H9 (cell line): Measurements from ENCODE around the gene GABRD. TPM values are rescaled to one million over a fixed set of nuclear protein-coding genes. Genes with fewer than 3 reads are reported as not detected.

ENCODE experiments used
- DNase-seq: peaks from one replicate; pipeline ENCODE4 v3.0.0-alpha.2; 2017
- H2AFZ ChIP-seq: one replicate; pipeline ENCODE4 v1.6.1; 2013; ENCODE audit warnings: mild to moderate bottlenecking, low read length, control low read depth, moderate library complexity
- H2AK5ac ChIP-seq: 2 replicates; pipeline ENCODE4 v1.6.1; 2013; ENCODE audit warnings: low read length, control low read depth, mixed read lengths; ENCODE audit not compliant: insufficient read length
- H2BK120ac ChIP-seq: one replicate; pipeline ENCODE4 v1.6.1; 2013; ENCODE audit warnings: low read depth, mild to moderate bottlenecking, low read length, control low read depth, inconsistent platforms; ENCODE audit not compliant: poor library complexity, severe bottlenecking
- H2BK12ac ChIP-seq: 2 replicates; pipeline ENCODE4 v1.6.1; 2013; ENCODE audit warnings: low read length, control low read depth, mixed read lengths, low read depth; ENCODE audit not compliant: insufficient read length
- H2BK15ac ChIP-seq: 2 replicates; pipeline ENCODE4 v1.6.1; 2013; ENCODE audit warnings: low read depth, low read length, control low read depth
- H2BK20ac ChIP-seq: one replicate; pipeline ENCODE4 v1.6.1; 2013; ENCODE audit warnings: low read depth, mild to moderate bottlenecking, low read length, control low read depth, inconsistent platforms; ENCODE audit not compliant: poor library complexity, severe bottlenecking
- H2BK5ac ChIP-seq: 2 replicates; pipeline ENCODE4 v1.6.1; 2013; ENCODE audit warnings: low read length, control low read depth, mixed read lengths; ENCODE audit not compliant: insufficient read length
- H3K14ac ChIP-seq: 2 replicates; pipeline ENCODE4 v1.6.1; 2013; ENCODE audit warnings: low read length, control low read depth; ENCODE audit not compliant: insufficient read depth
- H3K18ac ChIP-seq: 2 replicates; pipeline ENCODE4 v1.6.1; 2013; ENCODE audit warnings: low read depth, mild to moderate bottlenecking, mixed read lengths, low read length, control low read depth; ENCODE audit not compliant: insufficient read length
- H3K23ac ChIP-seq: 2 replicates; pipeline ENCODE4 v1.6.1; 2013; ENCODE audit warnings: low read length, control low read depth, mixed read lengths, low read depth; ENCODE audit not compliant: insufficient read length
- H3K23me2 ChIP-seq: 2 replicates; pipeline ENCODE4 v1.6.1; 2013; ENCODE audit warnings: low read depth, mild to moderate bottlenecking, mixed read lengths, low read length, control low read depth; ENCODE audit not compliant: insufficient read length, poor library complexity, severe bottlenecking
- H3K27ac ChIP-seq: 2 replicates; pipeline ENCODE4 v1.5.1; 2013; ENCODE audit warnings: low read length, control low read depth, mixed read lengths, low read depth; ENCODE audit not compliant: insufficient read length
- H3K27me3 ChIP-seq: 2 replicates; pipeline ENCODE4 v1.6.1; 2013; ENCODE audit warnings: low read length, control low read depth, inconsistent platforms; ENCODE audit not compliant: insufficient read depth
- H3K4ac ChIP-seq: 2 replicates; pipeline ENCODE4 v1.6.1; 2013; ENCODE audit warnings: low read depth, mild to moderate bottlenecking, control low read depth, inconsistent platforms, low read length, moderate library complexity
- H3K4me1 ChIP-seq: 2 replicates; pipeline ENCODE4 v1.6.1; 2013; ENCODE audit warnings: low read length, control low read depth, inconsistent platforms; ENCODE audit not compliant: insufficient read depth
- H3K4me2 ChIP-seq: 2 replicates; pipeline ENCODE4 v1.6.1; 2013; ENCODE audit warnings: low read length, control low read depth, mixed read lengths; ENCODE audit not compliant: insufficient read length, insufficient read depth
- H3K56ac ChIP-seq: 2 replicates; pipeline ENCODE4 v1.6.1; 2013; ENCODE audit warnings: low read depth, mild to moderate bottlenecking, mixed read lengths, low read length, control low read depth; ENCODE audit not compliant: insufficient read length
- H3K79me1 ChIP-seq: 2 replicates; pipeline ENCODE4 v1.6.1; 2013; ENCODE audit warnings: low read depth, mild to moderate bottlenecking, moderate library complexity, low read length, control low read depth, inconsistent platforms; ENCODE audit not compliant: insufficient read depth, poor library complexity, severe bottlenecking
- H3K79me2 ChIP-seq: 2 replicates; pipeline ENCODE4 v1.6.1; 2013; ENCODE audit warnings: low read length, control low read depth, inconsistent platforms; ENCODE audit not compliant: insufficient read depth
- H3K9ac ChIP-seq: 2 replicates; pipeline ENCODE4 v1.6.1; 2013; ENCODE audit warnings: low read length, control low read depth, mixed read lengths; ENCODE audit not compliant: insufficient read length; ENCODE audit errors: extremely low read depth
- H3K9me3 ChIP-seq: one replicate; pipeline ENCODE4 v1.6.1; 2013; ENCODE audit warnings: low read depth, low read length, inconsistent platforms; ENCODE audit not compliant: control insufficient read depth
- H3T11ph ChIP-seq: one replicate; pipeline ENCODE4 v1.6.1; 2013; ENCODE audit warnings: mild to moderate bottlenecking, low read length, control low read depth, inconsistent platforms
- H4K20me1 ChIP-seq: one replicate; pipeline ENCODE4 v1.6.1; 2013; ENCODE audit not compliant: control insufficient read depth, insufficient read length, insufficient read depth
- H4K5ac ChIP-seq: 2 replicates; pipeline ENCODE4 v1.6.1; 2013; ENCODE audit warnings: low read depth, mild to moderate bottlenecking, mixed read lengths, low read length, control low read depth; ENCODE audit not compliant: insufficient read length
- H4K8ac ChIP-seq: replicated peaks from 2 replicates; pipeline ENCODE4 v1.6.1; 2013; ENCODE audit warnings: low read length, control low read depth, mixed read lengths, low read depth; ENCODE audit not compliant: insufficient read length
- H4K91ac ChIP-seq: 2 replicates; pipeline ENCODE4 v1.6.1; 2013; ENCODE audit warnings: low read depth, mild to moderate bottlenecking, moderate library complexity, mixed read lengths, low read length, control low read depth; ENCODE audit not compliant: insufficient read length
- H3K27ac Mint-ChIP-seq, 3 experiments: 2 replicates in 2 of 3; 3 replicates in 1 of 3; pipeline ENCODE4 v1.8.0; 2020 to 2021; ENCODE audit warnings: mixed read lengths in 3 of 3, mild to moderate bottlenecking in 1 of 3, moderate library complexity in 1 of 3
- H3K27me3 Mint-ChIP-seq: 2 replicates; pipeline ENCODE4 v1.8.0; 2021; ENCODE audit warnings: low read depth, mild to moderate bottlenecking, moderate library complexity, mixed read lengths
- H3K36me3 Mint-ChIP-seq, 3 experiments: 2 replicates in 2 of 3; 3 replicates in 1 of 3; pipeline ENCODE4 v1.8.0; 2020 to 2021; ENCODE audit warnings: low read depth in 3 of 3, mixed read lengths in 3 of 3; ENCODE audit not compliant: insufficient read depth in 1 of 3
- H3K4me1 Mint-ChIP-seq, 2 experiments: 2 replicates each; pipeline ENCODE4 v1.8.0; 2020; ENCODE audit warnings: mixed read lengths in 2 of 2
- H3K4me3 Mint-ChIP-seq, 2 experiments: 2 replicates in 1 of 2; 3 replicates in 1 of 2; pipeline ENCODE4 v1.8.0; 2020 to 2021; ENCODE audit warnings: mild to moderate bottlenecking in 2 of 2, mixed read lengths in 2 of 2, moderate library complexity in 1 of 2
- H3K9me3 Mint-ChIP-seq, 2 experiments: 2 replicates in 1 of 2; 3 replicates in 1 of 2; pipeline ENCODE4 v1.8.0; 2020; ENCODE audit warnings: mild to moderate bottlenecking in 2 of 2, mixed read lengths in 2 of 2, moderate library complexity in 1 of 2
- WGBS: extraction: QIAGEN DNeasy Blood & Tissue Kit; methylation state at CpG from one replicate; pipeline ENCODE4 v1.1.7; 2013; ENCODE audit warnings: missing lambda C conversion rate, low lambda C conversion rate, mixed read lengths; ENCODE audit not compliant: insufficient read length; ENCODE audit errors: extremely low coverage; 5-methylcytosine and 5-hydroxymethylcytosine counted together
- total RNA-seq: library from RNA; stranded (reverse); gene quantifications from 2 replicates; pipeline ENCODE4 v1.2.1, GENCODE V29; 2021
- TF ChIP-seq, protein P1 (sequence below): fragments of 200-600 bp; sonication (generic); conservative IDR thresholded peaks from 3 replicates; pipeline ENCODE4 v1.8.0; 2021; ENCODE audit warnings: antibody characterized with exemption, mild to moderate bottlenecking

Gene GABRD
- total RNA-seq, 1 experiment from 2014 or later: 0.59 TPM

DNA sequence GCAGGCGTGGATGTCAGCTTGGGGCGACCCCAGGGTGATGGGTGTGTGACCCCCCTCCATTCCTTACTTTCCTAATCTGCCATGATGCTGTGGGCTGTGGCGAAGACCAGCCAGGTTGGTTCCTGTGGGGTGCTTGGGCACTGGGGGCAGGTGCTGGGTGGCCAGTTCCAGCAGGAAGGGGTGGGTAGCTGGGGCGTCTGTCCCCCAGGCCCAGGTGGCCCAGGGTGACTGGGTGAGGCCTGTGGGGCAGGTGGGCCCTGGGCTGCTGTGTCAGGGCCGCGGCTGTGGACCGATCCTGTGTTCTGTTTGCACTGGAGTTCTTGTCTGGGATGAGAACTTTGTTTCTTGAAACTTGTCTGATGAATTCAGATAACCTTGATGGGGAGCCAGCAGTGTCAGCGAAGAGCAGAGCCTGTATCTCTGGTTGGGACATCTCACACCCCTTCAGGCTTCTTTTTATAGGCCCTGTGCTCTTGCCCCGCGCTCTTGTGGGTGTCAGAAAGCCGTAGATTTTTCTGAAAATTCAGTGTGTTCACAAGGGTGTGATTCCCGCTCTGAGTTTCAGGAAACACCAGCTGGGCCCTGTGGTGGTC lies 34.7 kb downstream of the GABRD start:
- Mint-ChIP-seq H3K9me3 (no peaks in the 10 kb centered on the region; a peak in 1 of 5 replicates), H3K4me3 (no peak overlapping the region), H3K4me1 (peaks cover 9 to 10% of the 10 kb centered on the region in 2 experiments), H3K36me3 (peaks cover 6 to 30% (median 23%) of the 10 kb centered on the region in 3 experiments), H3K27me3 (peaks cover 3% of the 10 kb centered on the region), H3K27ac (peak overlapping the region in 1 of 3 experiments; percentile 63; a peak in 2 of 7 replicates)
- no peak overlapping the region for H2AK5ac ChIP-seq
- H2BK12ac ChIP-seq: no peak overlapping the region
- H2BK20ac ChIP-seq: no peak overlapping the region
- no peak for DNase-seq
- no peak overlapping the region for H3K14ac ChIP-seq
- no peak overlapping the region for H3K23ac ChIP-seq
- no peaks in the 10 kb centered on the region for H3K79me1 ChIP-seq
- H4K5ac ChIP-seq: no peak overlapping the region
- H3K9me3 ChIP-seq: no peaks in the 10 kb centered on the region
- no peak overlapping the region for H3T11ph ChIP-seq
- no peaks in the 10 kb centered on the region; the same call in 1 of the 2 replicates for H3K4me1 ChIP-seq
- no peak overlapping the region for H3K56ac ChIP-seq
- TF ChIP-seq, protein P1, sequence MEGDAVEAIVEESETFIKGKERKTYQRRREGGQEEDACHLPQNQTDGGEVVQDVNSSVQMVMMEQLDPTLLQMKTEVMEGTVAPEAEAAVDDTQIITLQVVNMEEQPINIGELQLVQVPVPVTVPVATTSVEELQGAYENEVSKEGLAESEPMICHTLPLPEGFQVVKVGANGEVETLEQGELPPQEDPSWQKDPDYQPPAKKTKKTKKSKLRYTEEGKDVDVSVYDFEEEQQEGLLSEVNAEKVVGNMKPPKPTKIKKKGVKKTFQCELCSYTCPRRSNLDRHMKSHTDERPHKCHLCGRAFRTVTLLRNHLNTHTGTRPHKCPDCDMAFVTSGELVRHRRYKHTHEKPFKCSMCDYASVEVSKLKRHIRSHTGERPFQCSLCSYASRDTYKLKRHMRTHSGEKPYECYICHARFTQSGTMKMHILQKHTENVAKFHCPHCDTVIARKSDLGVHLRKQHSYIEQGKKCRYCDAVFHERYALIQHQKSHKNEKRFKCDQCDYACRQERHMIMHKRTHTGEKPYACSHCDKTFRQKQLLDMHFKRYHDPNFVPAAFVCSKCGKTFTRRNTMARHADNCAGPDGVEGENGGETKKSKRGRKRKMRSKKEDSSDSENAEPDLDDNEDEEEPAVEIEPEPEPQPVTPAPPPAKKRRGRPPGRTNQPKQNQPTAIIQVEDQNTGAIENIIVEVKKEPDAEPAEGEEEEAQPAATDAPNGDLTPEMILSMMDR: no peak
- H3K9ac ChIP-seq: no peak overlapping the region
- H3K18ac ChIP-seq: no peak overlapping the region
- no peaks in the 10 kb centered on the region for H4K20me1 ChIP-seq
- no peak overlapping the region for H4K91ac ChIP-seq
- WGBS: no CpG with 5 or more reads among the region's 12 CpGs
- H2BK120ac ChIP-seq: no peak overlapping the region
- H3K4ac ChIP-seq: no peak overlapping the region
- no peak overlapping the region for H4K8ac ChIP-seq
- H3K23me2 ChIP-seq: peaks cover 7% of the 10 kb centered on the region
- no peak overlapping the region for H2BK5ac ChIP-seq
- H2AFZ ChIP-seq: no peak overlapping the region
- no peaks in the 10 kb centered on the region for H3K27me3 ChIP-seq
- no peak overlapping the region for H2BK15ac ChIP-seq
- H3K27ac ChIP-seq: no peak overlapping the region
- peaks cover 2% of the 10 kb centered on the region; the same call in 1 of the 2 replicates for H3K79me2 ChIP-seq
- no peak overlapping the region for H3K4me2 ChIP-seq
